Natural killer cell (primary cell): Measurements from ENCODE around the gene PUS1. TPM values are rescaled to one million over a fixed set of nuclear protein-coding genes. Genes with fewer than 3 reads are reported as not detected.

ENCODE experiments used
- ATAC-seq, 3 donors: fragments of 150-1000 bp in 2 of 3; fragments of 200-7000 bp in 1 of 3; cut with Tn5 transposase; 1 replicate in 1 of 3; 2 replicates in 2 of 3; pipeline ENCODE4 v1.10.0; 2021; ENCODE audit warnings: mild to moderate bottlenecking in 2 of 3, moderate library complexity in 2 of 3
- DNase-seq, 2 donors: peaks; one replicate each; pipeline versions ENCODE4 v3.0.0 to v3.0.0-alpha.2; 2013 to 2021; ENCODE audit warnings: mixed read lengths in 1 of 2
- H3K27ac ChIP-seq: one replicate; pipeline ENCODE4 v1.5.1; 2013; ENCODE audit warnings: mild to moderate bottlenecking, low read length
- H3K27me3 ChIP-seq: one replicate; pipeline ENCODE4 v1.6.1; 2013; ENCODE audit warnings: low read length; ENCODE audit not compliant: control insufficient read depth, insufficient read depth
- H3K36me3 ChIP-seq: one replicate; pipeline ENCODE4 v1.6.1; 2013; ENCODE audit warnings: low read length; ENCODE audit not compliant: control insufficient read depth, insufficient read depth
- H3K4me1 ChIP-seq: one replicate; pipeline ENCODE4 v1.6.1; 2013; ENCODE audit warnings: low read length; ENCODE audit not compliant: control insufficient read depth, insufficient read depth
- H3K4me3 ChIP-seq: one replicate; pipeline ENCODE4 v1.5.1; 2013; ENCODE audit warnings: low read length
- H3K9me3 ChIP-seq: one replicate; pipeline ENCODE4 v1.6.1; 2013; ENCODE audit warnings: low read length; ENCODE audit not compliant: control insufficient read depth, insufficient read depth
- H3K27ac Mint-ChIP-seq, 2 donors: one replicate each; pipeline ENCODE4 v1.8.0; 2022; ENCODE audit warnings: mild to moderate bottlenecking in 2 of 2, mixed read lengths in 2 of 2, moderate library complexity in 1 of 2
- H3K27me3 Mint-ChIP-seq, 2 donors: one replicate each; pipeline ENCODE4 v1.8.0; 2022; ENCODE audit warnings: low read depth in 2 of 2, mixed read lengths in 2 of 2
- H3K36me3 Mint-ChIP-seq: one replicate; pipeline ENCODE4 v1.8.0; 2022; ENCODE audit warnings: mixed read lengths
- H3K4me1 Mint-ChIP-seq, 2 donors: one replicate each; pipeline ENCODE4 v1.8.0; 2022; ENCODE audit warnings: mixed read lengths in 2 of 2
- H3K4me3 Mint-ChIP-seq: one replicate; pipeline ENCODE4 v1.8.0; 2022; ENCODE audit warnings: mild to moderate bottlenecking, moderate library complexity, mixed read lengths
- H3K9me3 Mint-ChIP-seq, 2 donors: one replicate each; pipeline ENCODE4 v1.8.0; 2022; ENCODE audit warnings: mixed read lengths in 2 of 2
- WGBS: methylation state at CpG from one replicate; pipeline ENCODE4 v1.1.7; 2013; ENCODE audit warnings: missing lambda C conversion rate; ENCODE audit not compliant: insufficient coverage; 5-methylcytosine and 5-hydroxymethylcytosine counted together
- intact Hi-C: fragments of 100-400 bp; cut with micrococcal nuclease; formaldehyde crosslinking; loops from one replicate; pipeline ENCODE4 v1.14.2; 2022
- total RNA-seq, 4 donors: library from RNA; stranded (reverse); fragments of 120-200 nt in 1 of 4; gene quantifications; one replicate each; pipeline versions ENCODE4 v1.2.3 to v1.2.4, GENCODE V29; 2013 to 2022
- TF ChIP-seq, protein P1 (sequence below): fragments of 200-600 bp; IDR thresholded peaks from one replicate; pipeline ENCODE4 v1.8.0; 2022; ENCODE audit warnings: antibody characterized with exemption

Gene PUS1
- total RNA-seq, 3 donors from 2014 or later (not counting 1 experiment from before 2014, with no cell fraction given): 16.9 to 21.9 (median 20.6) TPM

GRCh38 chr12:131975228-131975627 is 46.2 kb downstream of the PUS1 start:
- Histone ChIP-seq H3K4me3 (no peak overlapping the region), H3K4me1 (no peaks in the 10 kb centered on the region), H3K27me3 (no peaks in the 10 kb centered on the region), H3K27ac (no peak overlapping the region), H3K36me3 (peaks cover 8% of the 10 kb centered on the region), H3K9me3 (no peaks in the 10 kb centered on the region)
- intact Hi-C loops: no loop called here
- TF ChIP-seq, protein P1, sequence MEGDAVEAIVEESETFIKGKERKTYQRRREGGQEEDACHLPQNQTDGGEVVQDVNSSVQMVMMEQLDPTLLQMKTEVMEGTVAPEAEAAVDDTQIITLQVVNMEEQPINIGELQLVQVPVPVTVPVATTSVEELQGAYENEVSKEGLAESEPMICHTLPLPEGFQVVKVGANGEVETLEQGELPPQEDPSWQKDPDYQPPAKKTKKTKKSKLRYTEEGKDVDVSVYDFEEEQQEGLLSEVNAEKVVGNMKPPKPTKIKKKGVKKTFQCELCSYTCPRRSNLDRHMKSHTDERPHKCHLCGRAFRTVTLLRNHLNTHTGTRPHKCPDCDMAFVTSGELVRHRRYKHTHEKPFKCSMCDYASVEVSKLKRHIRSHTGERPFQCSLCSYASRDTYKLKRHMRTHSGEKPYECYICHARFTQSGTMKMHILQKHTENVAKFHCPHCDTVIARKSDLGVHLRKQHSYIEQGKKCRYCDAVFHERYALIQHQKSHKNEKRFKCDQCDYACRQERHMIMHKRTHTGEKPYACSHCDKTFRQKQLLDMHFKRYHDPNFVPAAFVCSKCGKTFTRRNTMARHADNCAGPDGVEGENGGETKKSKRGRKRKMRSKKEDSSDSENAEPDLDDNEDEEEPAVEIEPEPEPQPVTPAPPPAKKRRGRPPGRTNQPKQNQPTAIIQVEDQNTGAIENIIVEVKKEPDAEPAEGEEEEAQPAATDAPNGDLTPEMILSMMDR: no peak
- Mint-ChIP-seq H3K4me1 (peaks cover 17 to 32% of the 10 kb centered on the region in 2 donors), H3K27ac (no peak overlapping the region), H3K36me3 (no peaks in the 10 kb centered on the region), H3K27me3 (no peaks in the 10 kb centered on the region), H3K9me3 (no peaks in the 10 kb centered on the region), H3K4me3 (no peak overlapping the region)
- ATAC-seq: no peak
- 98% methylated on average over 8 of the region's 8 CpGs for WGBS
- DNase-seq: no peak

GRCh38 chr12:131979606-131980005 is 50.5 kb downstream of the PUS1 start:
- H3K27me3 Mint-ChIP-seq: no peaks in the 10 kb centered on the region
- Histone ChIP-seq H3K36me3 (peaks cover 38% of the 10 kb centered on the region), H3K9me3 (no peaks in the 10 kb centered on the region), H3K27me3 (no peaks in the 10 kb centered on the region), H3K4me1 (no peaks in the 10 kb centered on the region), H3K4me3 (no peak overlapping the region), H3K27ac (no peak overlapping the region)
- H3K9me3 Mint-ChIP-seq: no peaks in the 10 kb centered on the region
- H3K4me1 Mint-ChIP-seq: peaks cover 5 to 17% of the 10 kb centered on the region in 2 donors
- peaks cover 7% of the 10 kb centered on the region for H3K36me3 Mint-ChIP-seq
- TF ChIP-seq, protein P1: no peak
- 96% methylated on average over 12 of the region's 12 CpGs for WGBS
- intact Hi-C loops: no loop called here
- H3K27ac Mint-ChIP-seq: no peak overlapping the region
- H3K4me3 Mint-ChIP-seq: no peak overlapping the region
- DNase-seq (no peak), ATAC-seq (no peak)

DNA sequence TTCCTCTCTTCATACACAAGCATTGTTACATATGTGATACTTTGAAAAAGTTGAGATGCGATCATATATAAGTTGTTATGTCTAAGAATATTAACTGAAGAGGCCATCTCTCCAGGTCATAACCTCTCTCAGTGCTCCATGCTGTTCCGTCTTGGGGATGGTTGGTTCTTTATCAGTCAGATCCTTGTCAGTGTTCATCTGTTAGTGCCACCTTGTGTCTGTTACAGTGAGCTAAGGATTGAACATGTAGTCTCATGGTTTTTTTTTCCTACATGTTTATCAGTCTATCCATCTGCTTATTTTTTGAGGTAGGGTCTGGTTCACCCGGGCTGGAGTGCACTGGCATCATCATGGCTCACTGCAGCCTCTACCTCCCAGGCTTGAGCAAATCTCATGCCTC is 51.2 kb downstream of the PUS1 start:
- WGBS: 92% methylated on average over 1 of the region's 3 CpGs
- Mint-ChIP-seq H3K9me3 (no peaks in the 10 kb centered on the region), H3K27me3 (no peaks in the 10 kb centered on the region), H3K36me3 (peaks cover 7% of the 10 kb centered on the region), H3K4me3 (no peak overlapping the region), H3K4me1 (peaks cover 5 to 17% of the 10 kb centered on the region in 2 donors), H3K27ac (no peak overlapping the region)
- Histone ChIP-seq H3K27ac (no peak overlapping the region), H3K9me3 (no peaks in the 10 kb centered on the region), H3K27me3 (no peaks in the 10 kb centered on the region), H3K36me3 (peaks cover 38% of the 10 kb centered on the region), H3K4me1 (no peaks in the 10 kb centered on the region), H3K4me3 (no peak overlapping the region)
- ATAC-seq (no peak), DNase-seq (no peak)
- intact Hi-C loops: no loop called here
- TF ChIP-seq, protein P1: no peak

DNA sequence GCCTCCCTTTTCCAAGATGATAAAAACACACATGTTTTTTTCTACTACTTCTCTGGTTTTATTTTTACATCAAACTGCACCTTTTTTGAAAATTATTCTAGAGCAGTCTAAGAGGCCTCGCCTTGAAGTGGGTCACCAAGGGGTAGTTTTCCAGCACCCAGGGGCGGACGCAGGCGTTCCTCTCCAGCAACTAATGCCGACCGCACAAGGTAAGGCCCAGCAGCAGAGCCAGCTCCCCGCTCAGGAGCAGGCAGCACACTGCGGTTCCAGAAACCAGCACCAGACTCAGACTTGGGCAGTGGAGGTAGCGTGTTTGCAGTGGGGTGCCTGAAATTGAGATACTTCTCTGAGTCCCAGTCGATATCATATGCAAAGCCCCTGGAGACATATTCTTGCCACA is 52.3 kb downstream of the PUS1 start:
- Histone ChIP-seq H3K27me3 (no peaks in the 10 kb centered on the region), H3K9me3 (no peaks in the 10 kb centered on the region), H3K36me3 (peaks cover 40% of the 10 kb centered on the region), H3K27ac (no peak overlapping the region), H3K4me3 (no peak overlapping the region), H3K4me1 (no peaks in the 10 kb centered on the region)
- peaks cover 7% of the 10 kb centered on the region for H3K36me3 Mint-ChIP-seq
- H3K27me3 Mint-ChIP-seq: no peaks in the 10 kb centered on the region
- DNase-seq: no peak
- TF ChIP-seq, protein P1: no peak
- H3K4me3 Mint-ChIP-seq: no peak overlapping the region
- intact Hi-C loops: no loop called here
- WGBS: 98% methylated on average over 10 of the region's 10 CpGs
- no peaks in the 10 kb centered on the region for H3K9me3 Mint-ChIP-seq
- no peak overlapping the region for H3K27ac Mint-ChIP-seq
- H3K4me1 Mint-ChIP-seq: peaks cover 0 to 11% of the 10 kb centered on the region in 2 donors
- no peak for ATAC-seq
